CD4-positive, alpha-beta T cell (primary cell): ENCODE data around the gene LDAH. TPM values are rescaled to one million over a fixed set of nuclear protein-coding genes. Genes with fewer than 3 reads are reported as not detected.

Experiments
- ATAC-seq: fragments of 200-7000 bp; cut with Tn5 transposase; one replicate; pipeline ENCODE4 v1.10.0; 2022; ENCODE audit warnings: mild to moderate bottlenecking; ENCODE audit not compliant: poor library complexity
- CTCF ChIA-PET: fragments of 350-600 bp; sonication (Branson Sonifier 250); formaldehyde crosslinking; loops from one replicate; lab custom pipeline; 2021; ENCODE audit warnings: antibody characterized with exemption, inconsistent platforms; lab: Charles Lee
- POLR2A ChIA-PET: fragments of 350-600 bp; sonication (Branson Sonifier 250); formaldehyde crosslinking; loops from one replicate; lab custom pipeline; 2021; ENCODE audit warnings: antibody characterized with exemption, inconsistent platforms; lab: Charles Lee
- DNase-seq, 14 experiments: peaks; one replicate each; pipeline ENCODE4 v3.0.0-alpha.2; 2013 to 2020; ENCODE audit warnings: mixed read lengths in 2 of 14
- H3K27ac ChIP-seq, 2 donors: one replicate each; pipeline versions ENCODE4 v1.5.1 to v1.7.0; 2013; ENCODE audit warnings: low read length in 2 of 2, low read depth in 1 of 2, mild to moderate bottlenecking in 1 of 2
- H3K27me3 ChIP-seq, 2 experiments: 1 replicate in 1 of 2; 2 replicates in 1 of 2; pipeline versions ENCODE4 v1.6.1 to v1.7.0; 2013; ENCODE audit warnings: low read length in 2 of 2, control low read depth in 1 of 2, mild to moderate bottlenecking in 1 of 2, moderate library complexity in 1 of 2; ENCODE audit not compliant: insufficient read depth in 2 of 2, control insufficient read depth in 1 of 2
- H3K36me3 ChIP-seq: one replicate; pipeline ENCODE4 v1.6.1; 2013; ENCODE audit warnings: low read length, control low read depth; ENCODE audit not compliant: insufficient read depth
- H3K4me1 ChIP-seq: one replicate; pipeline ENCODE4 v1.6.1; 2013; ENCODE audit warnings: low read length, control low read depth; ENCODE audit not compliant: insufficient read depth
- H3K4me3 ChIP-seq: one replicate; pipeline ENCODE4 v1.5.1; 2013; ENCODE audit warnings: mild to moderate bottlenecking, low read length, moderate library complexity
- H3K9me3 ChIP-seq, 2 experiments: 1 replicate in 1 of 2; 2 replicates in 1 of 2; pipeline versions ENCODE4 v1.6.1 to v1.7.0; 2013; ENCODE audit warnings: low read length in 2 of 2, mild to moderate bottlenecking in 2 of 2, control low read depth in 1 of 2, moderate library complexity in 1 of 2; ENCODE audit not compliant: control insufficient read depth in 1 of 2, insufficient read depth in 1 of 2
- H3K27ac Mint-ChIP-seq: one replicate; pipeline ENCODE4 v1.8.0; 2020; ENCODE audit warnings: mixed read lengths
- H3K27me3 Mint-ChIP-seq: one replicate; pipeline ENCODE4 v1.8.0; 2021; ENCODE audit warnings: mixed read lengths
- H3K36me3 Mint-ChIP-seq: one replicate; pipeline ENCODE4 v1.8.0; 2021; ENCODE audit warnings: low read depth, mixed read lengths
- H3K4me1 Mint-ChIP-seq: one replicate; pipeline ENCODE4 v1.8.0; 2021; ENCODE audit warnings: low read depth, mixed read lengths
- H3K4me3 Mint-ChIP-seq: one replicate; pipeline ENCODE4 v1.8.0; 2020; ENCODE audit warnings: mild to moderate bottlenecking, mixed read lengths
- H3K9me3 Mint-ChIP-seq: one replicate; pipeline ENCODE4 v1.8.0; 2020; ENCODE audit warnings: mixed read lengths
- CTCF ChIP-seq: fragments of 200-600 bp; IDR thresholded peaks from one replicate; pipeline ENCODE4 v1.8.0; 2022; ENCODE audit warnings: antibody characterized with exemption, mild to moderate bottlenecking
- intact Hi-C, 2 experiments: fragments of 100-400 bp; cut with DNase I in 1 of 2; cut with micrococcal nuclease in 1 of 2; formaldehyde crosslinking; loops; one replicate each; pipeline versions ENCODE4 v1.15.1 to v1.9.0; 2023 to 2025; cut with DNase I, micrococcal nuclease
- total RNA-seq, 174 experiments: library from RNA in 2 of 174; stranded (reverse) in 2 of 174; gene quantifications; one replicate each; pipeline ENCODE4 v1.2.3 and lab custom pipeline; 2021 to 2026

Gene LDAH
- total RNA-seq, 2 experiments from 2014 or later = 6.5 to 7.2 TPM

GRCh38 chr2:20697322-20697934 lies 125.5 kb downstream of the LDAH start:
- Histone ChIP-seq H3K9me3 (no peaks in the 10 kb centered on the region), H3K4me1 (no peaks in the 10 kb centered on the region), H3K27me3 (no peaks in the 10 kb centered on the region), H3K36me3 (peaks cover 35% of the 10 kb centered on the region), H3K4me3 (no peak overlapping the region), H3K27ac (no peak overlapping the region)
- ChIA-PET CTCF (no interaction called here), POLR2A (no interaction called here)
- no peaks in the 10 kb centered on the region for H3K27me3 Mint-ChIP-seq
- intact Hi-C loops = no loop called here
- no peak for ATAC-seq
- no peak for DNase-seq
- no peak overlapping the region for H3K27ac Mint-ChIP-seq
- no peaks in the 10 kb centered on the region for H3K9me3 Mint-ChIP-seq
- H3K36me3 Mint-ChIP-seq = peaks cover 55% of the 10 kb centered on the region
- H3K4me1 Mint-ChIP-seq = no peaks in the 10 kb centered on the region
- H3K4me3 Mint-ChIP-seq = no peak overlapping the region
- no peak for TF ChIP-seq CTCF

DNA sequence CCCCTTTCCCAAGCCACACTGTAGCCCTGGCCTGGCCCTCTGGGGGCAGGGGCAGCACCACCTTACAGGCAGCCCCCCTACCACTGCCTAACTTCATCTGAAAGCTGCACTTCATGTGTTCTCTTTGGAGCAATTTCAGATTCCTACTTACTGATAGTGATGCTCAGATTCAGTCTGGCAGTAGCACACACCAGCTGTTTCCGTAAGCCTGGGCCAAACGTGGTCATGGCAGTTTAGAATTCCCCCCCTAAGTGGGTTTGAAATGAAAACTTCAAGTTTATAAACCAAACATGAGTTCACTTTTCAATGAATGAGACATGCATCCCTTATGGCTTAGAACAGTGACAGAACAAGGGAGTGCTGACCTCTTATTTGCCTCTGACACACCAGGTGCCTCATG lies 126.5 kb downstream of the LDAH start:
- no peaks in the 10 kb centered on the region for H3K9me3 ChIP-seq
- DNase-seq (no peak), ATAC-seq (no peak)
- H3K27ac ChIP-seq = no peak overlapping the region
- intact Hi-C loops = no loop called here
- H3K27ac Mint-ChIP-seq = no peak overlapping the region
- no peaks in the 10 kb centered on the region for H3K27me3 Mint-ChIP-seq
- H3K27me3 ChIP-seq = no peaks in the 10 kb centered on the region
- peaks cover 35% of the 10 kb centered on the region for H3K36me3 ChIP-seq
- H3K4me1 Mint-ChIP-seq = no peaks in the 10 kb centered on the region
- H3K9me3 Mint-ChIP-seq = no peaks in the 10 kb centered on the region
- ChIA-PET CTCF (interaction anchor here (1.3 kb wide), 1 partner anchor 35 kb away, joined by 3 read pairs; no protein-coding TSS in a partner anchor), POLR2A (interaction anchor here (0.8 kb wide), 1 partner anchor 23 kb away, joined by 3 read pairs; no protein-coding TSS in a partner anchor)
- peaks cover 56% of the 10 kb centered on the region for H3K36me3 Mint-ChIP-seq
- H3K4me1 ChIP-seq = no peaks in the 10 kb centered on the region
- H3K4me3 ChIP-seq = no peak overlapping the region
- no peak overlapping the region for H3K4me3 Mint-ChIP-seq
- no peak for TF ChIP-seq CTCF

GRCh38 chr2:20693317-20693716 lies 129.6 kb downstream of the LDAH start:
- no peaks in the 10 kb centered on the region for H3K9me3 ChIP-seq
- ATAC-seq = no peak
- H3K27ac Mint-ChIP-seq = no peak overlapping the region
- POLR2A ChIA-PET = no interaction called here
- no peak overlapping the region for H3K4me3 ChIP-seq
- DNase-seq = no peak
- no peak overlapping the region for H3K4me3 Mint-ChIP-seq
- no peaks in the 10 kb centered on the region for H3K9me3 Mint-ChIP-seq
- H3K4me1 ChIP-seq = no peaks in the 10 kb centered on the region
- intact Hi-C loops = no loop called here
- no peaks in the 10 kb centered on the region for H3K27me3 Mint-ChIP-seq
- no peaks in the 10 kb centered on the region for H3K27me3 ChIP-seq
- TF ChIP-seq CTCF = no peak
- peaks cover 42% of the 10 kb centered on the region for H3K36me3 ChIP-seq
- H3K27ac ChIP-seq = no peak overlapping the region
- CTCF ChIA-PET = no interaction called here
- no peaks in the 10 kb centered on the region for H3K4me1 Mint-ChIP-seq
- peaks cover 69% of the 10 kb centered on the region for H3K36me3 Mint-ChIP-seq
